A549 (cell line): ENCODE data around the gene MGAT5.

Experiments used
- ESRRA ChIP-seq: fragments of 150-350 bp; IDR thresholded peaks from 2 replicates; pipeline ENCODE4 v1.6.1; 2014; ENCODE audit warnings: mild to moderate bottlenecking, low read length, borderline replicate concordance
- TF ChIP-seq, protein P1 (sequence below): IDR thresholded peaks from 2 replicates; pipeline ENCODE4 v1.6.1; 2012

GRCh38 chr2:134205087-134205486 lies 48.8 kb upstream of the MGAT5 start:
- no peak for TF ChIP-seq ESRRA
- TF ChIP-seq, protein P1, sequence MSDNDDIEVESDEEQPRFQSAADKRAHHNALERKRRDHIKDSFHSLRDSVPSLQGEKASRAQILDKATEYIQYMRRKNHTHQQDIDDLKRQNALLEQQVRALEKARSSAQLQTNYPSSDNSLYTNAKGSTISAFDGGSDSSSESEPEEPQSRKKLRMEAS, result no peak
